Measurements from ENCODE around the gene NOL4. TPM values are rescaled to one million over a fixed set of nuclear protein-coding genes. Genes with fewer than 3 reads are reported as not detected.
"Not testable (repeated sequence)": the region's sequence is repeated elsewhere in the genome, so short reads cannot be mapped to it uniquely, and the experiment has no call there.

NOL4 gene
- total RNA-seq: not detected

- DNase-seq: no peak
- no peak within 1 kb of the TSS for H3K4me3 Mint-ChIP-seq
- peaks cover 1% of the 10 kb centered on the region for H3K36me3 Mint-ChIP-seq (ENCODE audit: low read depth)
- peaks cover 8% of the 10 kb centered on the region for H3K4me1 Mint-ChIP-seq (ENCODE audit: low read depth)
- CTCF ChIA-PET: no interaction called here
- intact Hi-C loops (cut with micrococcal nuclease): no loop called here
- H3K27me3 Mint-ChIP-seq (ENCODE audit: low read depth): peaks cover 49% of the 10 kb centered on the region
- H3K27ac Mint-ChIP-seq: no peak within 1 kb of the TSS
- H3K9me3 Mint-ChIP-seq: peaks cover 5% of the 10 kb centered on the region
These were observed at the start of gene NOL4 for GRCh38 chr18:34224423-34225217. NOL4 (minus strand) TSS chr18:34224913; CDS start chr18:34223253, 1,660 bp downstream.

- CTCF ChIA-PET; H3K27me3 Mint-ChIP-seq (ENCODE audit: low read depth); H3K4me1 Mint-ChIP-seq (ENCODE audit: low read depth); H3K27ac Mint-ChIP-seq; intact Hi-C loops (cut with micrococcal nuclease); H3K36me3 Mint-ChIP-seq (ENCODE audit: low read depth); H3K4me3 Mint-ChIP-seq; DNase-seq: not testable (repeated sequence)
- H3K9me3 Mint-ChIP-seq: peaks cover 22% of the 10 kb centered on the region
These were observed 41.3 kb upstream of the NOL4 start for GRCh38 chr18:34266029-34266428.

- H3K27me3 Mint-ChIP-seq (ENCODE audit: low read depth): no peaks in the 10 kb centered on the region
- intact Hi-C loops (cut with micrococcal nuclease): no loop called here
- peaks cover 2% of the 10 kb centered on the region for H3K36me3 Mint-ChIP-seq (ENCODE audit: low read depth)
- H3K4me1 Mint-ChIP-seq (ENCODE audit: low read depth): no peaks in the 10 kb centered on the region
- H3K27ac Mint-ChIP-seq: no peak overlapping the region
- CTCF ChIA-PET: no interaction called here
- no peak for DNase-seq
- no peak overlapping the region for H3K4me3 Mint-ChIP-seq
- peaks cover 24% of the 10 kb centered on the region for H3K9me3 Mint-ChIP-seq
These were observed 37.4 kb upstream of the NOL4 start for GRCh38 chr18:34261865-34262780.

GRCh38 chr18:34258176-34258575, 33.5 kb upstream of the NOL4 start:
- H3K4me1 Mint-ChIP-seq (ENCODE audit: low read depth): no peaks in the 10 kb centered on the region
- intact Hi-C loops (cut with micrococcal nuclease): no loop called here
- no peaks in the 10 kb centered on the region for H3K36me3 Mint-ChIP-seq (ENCODE audit: low read depth)
- no peak overlapping the region for H3K27ac Mint-ChIP-seq
- DNase-seq: no peak
- H3K4me3 Mint-ChIP-seq: no peak overlapping the region
- no peaks in the 10 kb centered on the region for H3K27me3 Mint-ChIP-seq (ENCODE audit: low read depth)
- CTCF ChIA-PET: interaction anchor here (0.7 kb wide), 1 partner anchor 772 kb away, joined by 4 read pairs; no protein-coding TSS in a partner anchor
- H3K9me3 Mint-ChIP-seq: peaks cover 12% of the 10 kb centered on the region

GRCh38 chr18:34251919-34252318, 27.2 kb upstream of the NOL4 start:
- Mint-ChIP-seq H3K9me3 (peaks cover 12% of the 10 kb centered on the region), H3K27me3 (ENCODE audit: low read depth) (no peaks in the 10 kb centered on the region), H3K4me3 (no peak overlapping the region), H3K36me3 (ENCODE audit: low read depth) (no peaks in the 10 kb centered on the region), H3K4me1 (ENCODE audit: low read depth) (no peaks in the 10 kb centered on the region), H3K27ac (no peak overlapping the region)
- CTCF ChIA-PET: no interaction called here
- intact Hi-C loops (cut with micrococcal nuclease): no loop called here
- no peak for DNase-seq

GRCh38 chr18:34248727-34249126, 24.0 kb upstream of the NOL4 start:
- DNase-seq: no peak
- no peaks in the 10 kb centered on the region for H3K4me1 Mint-ChIP-seq (ENCODE audit: low read depth)
- H3K9me3 Mint-ChIP-seq: peaks cover 18% of the 10 kb centered on the region
- intact Hi-C loops (cut with micrococcal nuclease): no loop called here
- no peak overlapping the region for H3K27ac Mint-ChIP-seq
- H3K36me3 Mint-ChIP-seq (ENCODE audit: low read depth): no peaks in the 10 kb centered on the region
- no peaks in the 10 kb centered on the region for H3K27me3 Mint-ChIP-seq (ENCODE audit: low read depth)
- H3K4me3 Mint-ChIP-seq: no peak overlapping the region
- CTCF ChIA-PET: no interaction called here

GRCh38 chr18:34242739-34243138, 18.0 kb upstream of the NOL4 start:
- Mint-ChIP-seq H3K27ac (no peak overlapping the region), H3K36me3 (ENCODE audit: low read depth) (no peaks in the 10 kb centered on the region), H3K4me3 (no peak overlapping the region), H3K27me3 (ENCODE audit: low read depth) (no peaks in the 10 kb centered on the region), H3K9me3 (peaks cover 11% of the 10 kb centered on the region), H3K4me1 (ENCODE audit: low read depth) (no peaks in the 10 kb centered on the region)
- intact Hi-C loops (cut with micrococcal nuclease): no loop called here
- CTCF ChIA-PET: no interaction called here
- no peak for DNase-seq

GRCh38 chr18:34233781-34234388, 9.2 kb upstream of the NOL4 start:
- CTCF ChIA-PET; H3K36me3 Mint-ChIP-seq (ENCODE audit: low read depth); H3K4me1 Mint-ChIP-seq (ENCODE audit: low read depth); H3K27me3 Mint-ChIP-seq (ENCODE audit: low read depth); H3K4me3 Mint-ChIP-seq; H3K9me3 Mint-ChIP-seq; DNase-seq; H3K27ac Mint-ChIP-seq; intact Hi-C loops (cut with micrococcal nuclease): not testable (repeated sequence)

- intact Hi-C loops (cut with micrococcal nuclease): no loop called here
- Mint-ChIP-seq H3K27ac (no peak overlapping the region), H3K9me3 (peaks cover 5% of the 10 kb centered on the region), H3K4me1 (ENCODE audit: low read depth) (peaks cover 8% of the 10 kb centered on the region), H3K36me3 (ENCODE audit: low read depth) (peaks cover 1% of the 10 kb centered on the region), H3K27me3 (ENCODE audit: low read depth) (peaks cover 46% of the 10 kb centered on the region), H3K4me3 (no peak overlapping the region)
- no peak for DNase-seq
- CTCF ChIA-PET: no interaction called here
These were observed 473 bp upstream of the NOL4 start for GRCh38 chr18:34225218-34225553.

- no peak overlapping the region for H3K4me3 Mint-ChIP-seq
- CTCF ChIA-PET: no interaction called here
- intact Hi-C loops (cut with micrococcal nuclease): no loop called here
- H3K36me3 Mint-ChIP-seq (ENCODE audit: low read depth): peaks cover 1% of the 10 kb centered on the region
- H3K27me3 Mint-ChIP-seq (ENCODE audit: low read depth): peaks cover 49% of the 10 kb centered on the region
- DNase-seq: no peak
- H3K27ac Mint-ChIP-seq: no peak overlapping the region
- H3K9me3 Mint-ChIP-seq: peaks cover 5% of the 10 kb centered on the region
- peaks cover 8% of the 10 kb centered on the region for H3K4me1 Mint-ChIP-seq (ENCODE audit: low read depth)
These were observed 755 bp downstream of the NOL4 start for GRCh38 chr18:34223893-34224422.

GRCh38 chr18:34223164-34223892, 1.4 kb downstream of the NOL4 start:
- intact Hi-C loops (cut with micrococcal nuclease): no loop called here
- no peak overlapping the region for H3K27ac Mint-ChIP-seq
- H3K4me3 Mint-ChIP-seq: no peak overlapping the region
- H3K4me1 Mint-ChIP-seq (ENCODE audit: low read depth): peaks cover 8% of the 10 kb centered on the region
- peaks cover 1% of the 10 kb centered on the region for H3K36me3 Mint-ChIP-seq (ENCODE audit: low read depth)
- no peak for DNase-seq
- peaks cover 2% of the 10 kb centered on the region for H3K9me3 Mint-ChIP-seq
- CTCF ChIA-PET: interaction anchor here (0.7 kb wide), 1 partner anchor 307 kb away, joined by 3 read pairs; no protein-coding TSS in a partner anchor
- peaks cover 49% of the 10 kb centered on the region for H3K27me3 Mint-ChIP-seq (ENCODE audit: low read depth)
